Measurements from ENCODE around the gene NCKAP5L. TPM values are rescaled to one million over a fixed set of nuclear protein-coding genes. Genes with fewer than 3 reads are reported as not detected.
"Not testable (repeated sequence)": the region's sequence is repeated elsewhere in the genome, so short reads cannot be mapped to it uniquely, and the experiment has no call there.

NCKAP5L gene
- total and polyA plus RNA-seq, 9 donors = 2.5 to 27.3 (median 21.1) TPM

GRCh38 chr12:49865109-49865781 is 37.0 kb upstream of the NCKAP5L start:
- Histone ChIP-seq H3K4me3 (no peak overlapping the region), H3K4me1 (ENCODE audit: insufficient read depth) (peaks cover 21% of the 10 kb centered on the region), H3K27me3 (no peaks in the 10 kb centered on the region), H3K36me3 (no peaks in the 10 kb centered on the region), H3K9me3 (no peaks in the 10 kb centered on the region), H3K27ac (no peak overlapping the region)
- WGBS, 3 donors = 81 to 88% (median 82%) methylated on average over 13 of the region's 13 CpGs
- no peak for TF ChIP-seq EP300 (IDR thresholded peaks at IDR 0.05)
- no peak for TF ChIP-seq CTCF (IDR thresholded peaks at IDR 0.05)
- no peak for TF ChIP-seq POLR2A (IDR thresholded peaks at IDR 0.05)
- intact Hi-C loops (cut with DNase I) = loop anchor here (5.0 to 10.0 kb wide), 6 partner anchors 82 to 210 kb away; partner anchors contain the start of genes ASIC1 (in 2 of the 4) and AQP5 (in 1 of the 4)
- DNase-seq = no peak

DNA sequence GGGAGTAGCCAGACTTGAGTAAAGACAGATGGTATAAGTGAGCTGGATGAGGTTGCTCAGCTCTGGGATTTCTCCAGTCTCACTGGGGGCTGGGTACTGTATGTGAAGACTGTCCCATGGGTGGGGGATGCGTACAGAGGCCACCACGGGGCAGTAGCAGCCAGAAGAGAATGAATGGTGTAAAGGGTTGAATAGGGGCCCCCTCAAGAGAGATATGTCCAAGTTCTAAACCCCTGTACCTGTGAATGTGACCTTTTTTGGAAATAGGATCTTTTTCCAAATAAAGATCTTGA is 36.5 kb upstream of the NCKAP5L start:
- Histone ChIP-seq H3K27me3 (no peaks in the 10 kb centered on the region), H3K27ac (no peak overlapping the region), H3K4me1 (ENCODE audit: insufficient read depth) (peaks cover 17% of the 10 kb centered on the region), H3K36me3 (no peaks in the 10 kb centered on the region), H3K4me3 (no peak overlapping the region), H3K9me3 (no peaks in the 10 kb centered on the region)
- 50 to 67% (median 51%) methylated on average over 2 of the region's 2 CpGs for WGBS, 3 donors
- intact Hi-C loops (cut with DNase I) = loop anchor here (5.0 to 10.0 kb wide), 6 partner anchors 83 to 210 kb away; partner anchors contain the start of genes ASIC1 (in 2 of the 4) and AQP5 (in 1 of the 4)
- no peak for DNase-seq
- TF ChIP-seq POLR2A (IDR thresholded peaks at IDR 0.05) (no peak), EP300 (IDR thresholded peaks at IDR 0.05) (no peak), CTCF (IDR thresholded peaks at IDR 0.05) (no peak)

GRCh38 chr12:49863946-49864797 is 36.0 kb upstream of the NCKAP5L start:
- 57 to 65% (median 63%) methylated on average over 17 of the region's 17 CpGs for WGBS, 3 donors
- intact Hi-C loops (cut with DNase I) = loop anchor here in 3 of 4 donors (10.0 kb wide), 3 partner anchors 101 to 211 kb away; partner anchors contain the start of genes ASIC1 (in 2 of the 3) and AQP5 (in 1 of the 3)
- TF ChIP-seq CTCF (IDR thresholded peaks at IDR 0.05) (no peak), POLR2A (IDR thresholded peaks at IDR 0.05) (no peak), EP300 (IDR thresholded peaks at IDR 0.05) (no peak)

DNA sequence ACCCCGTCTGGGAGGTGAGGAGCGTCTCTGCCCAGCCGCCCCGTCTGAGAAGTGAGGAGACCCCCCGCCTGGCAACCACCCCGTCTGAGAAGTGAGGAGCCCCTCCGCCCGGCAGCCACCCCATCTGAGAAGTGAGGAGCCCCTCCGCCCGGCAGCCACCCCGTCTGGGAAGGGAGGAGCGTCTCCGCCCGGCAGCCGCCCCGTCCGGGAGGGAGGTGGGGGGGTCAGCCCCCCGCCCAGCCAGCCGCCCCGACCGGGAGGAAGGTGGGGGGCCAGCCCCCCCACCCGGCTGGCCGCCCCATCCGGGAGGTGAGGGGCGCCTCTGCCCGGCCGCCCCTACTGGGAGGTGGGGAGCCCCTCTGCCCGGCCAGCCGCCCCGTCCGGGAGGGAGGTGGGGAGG is 32.7 kb upstream of the NCKAP5L start:
- H3K36me3 ChIP-seq; H3K27me3 ChIP-seq; H3K4me3 ChIP-seq; DNase-seq; H3K9me3 ChIP-seq; H3K4me1 ChIP-seq (ENCODE audit: insufficient read depth); H3K27ac ChIP-seq: not testable (repeated sequence)
- WGBS, 3 donors = 88 to 100% (median 97%) methylated on average over 1 to 30 of the region's 31 CpGs
- intact Hi-C loops (cut with DNase I) = loop anchor here in 3 of 4 donors (10.0 kb wide), 3 partner anchors 104 to 214 kb away; partner anchors contain the start of genes ASIC1 (in 2 of the 3) and AQP5 (in 1 of the 3)

More at GRCh38 chr12:49863946-49864797, 36.0 kb upstream of the NCKAP5L start:
- no peak for DNase-seq
- H3K9me3 ChIP-seq = no peaks in the 10 kb centered on the region
- peaks cover 12% of the 10 kb centered on the region for H3K4me1 ChIP-seq (ENCODE audit: insufficient read depth)
- no peaks in the 10 kb centered on the region for H3K27me3 ChIP-seq
- H3K4me3 ChIP-seq = no peak overlapping the region
- no peak overlapping the region for H3K27ac ChIP-seq
- no peaks in the 10 kb centered on the region for H3K36me3 ChIP-seq

- H3K27me3 ChIP-seq; H3K27ac ChIP-seq; intact Hi-C loops (cut with DNase I); H3K4me1 ChIP-seq (ENCODE audit: insufficient read depth); DNase-seq; H3K36me3 ChIP-seq; H3K4me3 ChIP-seq; H3K9me3 ChIP-seq: not testable (repeated sequence)
- WGBS, 3 donors = 83 to 89% (median 86%) methylated on average over 4 of the region's 4 CpGs
These were observed 27.7 kb upstream of the NCKAP5L start for GRCh38 chr12:49855890-49856289.

All from ovary (tissue), 9 donors.